ENCODE results near the gene VAV2. TPM values are rescaled to one million over a fixed set of nuclear protein-coding genes. Genes with fewer than 3 reads are reported as not detected.

The VAV2 gene
- total RNA-seq, 3 donors from 2014 or later (not counting 1 experiment from before 2014, with no cell fraction given): 3.9 to 5.1 (median 4.8) TPM

- Histone ChIP-seq H3K4me3 (ENCODE audit: low read length) (no peak overlapping the region), H3K36me3 (ENCODE audit: control insufficient read depth, insufficient read depth, low read length) (no peaks in the 10 kb centered on the region), H3K27ac (ENCODE audit: low read length) (no peak overlapping the region), H3K9me3 (ENCODE audit: control insufficient read depth, insufficient read depth, low read length) (no peaks in the 10 kb centered on the region), H3K27me3 (ENCODE audit: control insufficient read depth, insufficient read depth, low read length) (no peaks in the 10 kb centered on the region), H3K4me1 (ENCODE audit: control insufficient read depth, insufficient read depth, low read length) (no peaks in the 10 kb centered on the region)
- WGBS (ENCODE audit: insufficient coverage): 91% methylated on average over 7 of the region's 7 CpGs
- intact Hi-C loops (cut with micrococcal nuclease): no loop called here
- no peaks in the 10 kb centered on the region for H3K36me3 Mint-ChIP-seq
- TF ChIP-seq CTCF (IDR thresholded peaks at IDR 0.05): no peak
- no peak overlapping the region for H3K4me3 Mint-ChIP-seq
- ATAC-seq (no peak), DNase-seq (no peak)
- peaks cover 9 to 12% of the 10 kb centered on the region in 2 donors for H3K27me3 Mint-ChIP-seq (ENCODE audit: low read depth in 2 of 2)
- no peaks in the 10 kb centered on the region for H3K9me3 Mint-ChIP-seq
- H3K4me1 Mint-ChIP-seq: peaks cover 0 to 4% of the 10 kb centered on the region in 2 donors
- no peak overlapping the region for H3K27ac Mint-ChIP-seq
Measured at GRCh38 chr9:133758228-133758627, 233.9 kb downstream of the VAV2 start.

GRCh38 chr9:133754688-133755227, 237.4 kb downstream of the VAV2 start:
- Histone ChIP-seq H3K4me1 (ENCODE audit: control insufficient read depth, insufficient read depth, low read length) (no peaks in the 10 kb centered on the region), H3K36me3 (ENCODE audit: control insufficient read depth, insufficient read depth, low read length) (no peaks in the 10 kb centered on the region), H3K9me3 (ENCODE audit: control insufficient read depth, insufficient read depth, low read length) (no peaks in the 10 kb centered on the region), H3K27ac (ENCODE audit: low read length) (no peak overlapping the region), H3K27me3 (ENCODE audit: control insufficient read depth, insufficient read depth, low read length) (peaks cover 1% of the 10 kb centered on the region), H3K4me3 (ENCODE audit: low read length) (no peak overlapping the region)
- Mint-ChIP-seq H3K36me3 (no peaks in the 10 kb centered on the region), H3K4me1 (no peaks in the 10 kb centered on the region), H3K27me3 (ENCODE audit: low read depth in 2 of 2) (peaks cover 20 to 24% of the 10 kb centered on the region in 2 donors), H3K4me3 (no peak overlapping the region), H3K27ac (no peak overlapping the region), H3K9me3 (no peaks in the 10 kb centered on the region)
- WGBS (ENCODE audit: insufficient coverage): 66% methylated on average over 9 of the region's 9 CpGs
- no peak for TF ChIP-seq CTCF (IDR thresholded peaks at IDR 0.05)
- ATAC-seq (no peak), DNase-seq (no peak)
- intact Hi-C loops (cut with micrococcal nuclease): no loop called here

- no peaks in the 10 kb centered on the region for H3K9me3 Mint-ChIP-seq
- Histone ChIP-seq H3K9me3 (ENCODE audit: control insufficient read depth, insufficient read depth, low read length) (no peaks in the 10 kb centered on the region), H3K27ac (ENCODE audit: low read length) (no peak overlapping the region), H3K27me3 (ENCODE audit: control insufficient read depth, insufficient read depth, low read length) (peaks cover 2% of the 10 kb centered on the region), H3K4me3 (ENCODE audit: low read length) (no peak overlapping the region), H3K36me3 (ENCODE audit: control insufficient read depth, insufficient read depth, low read length) (no peaks in the 10 kb centered on the region), H3K4me1 (ENCODE audit: control insufficient read depth, insufficient read depth, low read length) (no peaks in the 10 kb centered on the region)
- 95% methylated on average over 6 of the region's 6 CpGs for WGBS (ENCODE audit: insufficient coverage)
- TF ChIP-seq CTCF (IDR thresholded peaks at IDR 0.05): no peak
- DNase-seq (no peak), ATAC-seq (no peak)
- no peak overlapping the region for H3K4me3 Mint-ChIP-seq
- no peaks in the 10 kb centered on the region for H3K36me3 Mint-ChIP-seq
- intact Hi-C loops (cut with micrococcal nuclease): no loop called here
- no peaks in the 10 kb centered on the region for H3K4me1 Mint-ChIP-seq
- no peak overlapping the region for H3K27ac Mint-ChIP-seq
- peaks cover 20 to 26% of the 10 kb centered on the region in 2 donors for H3K27me3 Mint-ChIP-seq (ENCODE audit: low read depth in 2 of 2)
Measured at GRCh38 chr9:133754187-133754586, 237.9 kb downstream of the VAV2 start.
